Measurements from ENCODE around the gene MIGA1.

MIGA1 gene

GRCh38 chr1:77925518-77925917, 146.1 kb downstream of the MIGA1 start:
- DNase-seq (ENCODE audit: low spot score): no peak

DNA sequence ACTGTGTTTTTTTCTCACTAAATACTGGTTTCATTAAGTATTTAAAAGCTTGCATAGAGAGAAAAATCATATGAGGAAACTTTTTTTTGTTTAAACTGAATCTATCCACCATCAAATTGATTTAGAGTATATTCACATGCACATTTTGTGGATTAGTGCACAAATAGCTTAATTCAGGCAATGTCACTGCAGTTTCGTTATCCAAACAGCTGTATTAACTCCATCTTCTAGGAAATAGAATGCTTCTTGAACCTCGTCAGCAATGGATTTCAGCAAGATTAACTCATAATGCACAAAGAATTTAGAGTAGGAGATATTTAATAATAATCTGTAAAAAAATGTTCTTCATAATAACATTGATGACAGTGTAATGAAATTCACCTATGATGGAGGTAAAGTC, 146.5 kb downstream of the MIGA1 start:
- DNase-seq (ENCODE audit: low spot score): no peak

GRCh38 chr1:77926561-77927357, 147.3 kb downstream of the MIGA1 start:
- no peak for DNase-seq (ENCODE audit: low spot score)

DNA sequence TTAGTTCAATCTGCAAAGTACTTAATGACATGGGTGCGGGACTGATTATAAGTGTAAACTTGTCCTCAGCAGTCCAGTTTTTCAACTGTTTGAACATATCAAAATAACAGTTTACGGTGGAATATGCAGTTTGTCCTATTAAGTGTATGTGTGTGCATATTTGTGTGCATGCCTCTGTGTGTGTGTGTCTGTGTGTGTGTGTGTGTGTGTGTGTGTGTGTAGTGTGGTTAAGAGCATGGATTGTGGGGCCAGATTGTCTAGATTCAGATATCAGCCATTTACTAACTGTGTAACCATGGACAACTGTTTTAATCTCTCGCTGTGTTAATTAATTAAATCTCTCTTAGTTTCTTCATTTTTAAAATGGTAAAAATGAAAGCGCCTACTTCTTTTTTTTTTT, 148.0 kb downstream of the MIGA1 start:
- no peak for DNase-seq (ENCODE audit: low spot score)
